Colonic mucosa (tissue), 4 donors: ENCODE results near the gene DNMT1. TPM values are rescaled to one million over a fixed set of nuclear protein-coding genes. Genes with fewer than 3 reads are reported as not detected.

ENCODE experiments used
- DNase-seq: peaks from one replicate; pipeline ENCODE4 v3.0.0-alpha.2; 2020
- H3K27ac ChIP-seq: fragments of 200-600 bp; one replicate; pipeline ENCODE4 v1.8.0; 2021
- H3K27me3 ChIP-seq: fragments of 200-600 bp; one replicate; pipeline ENCODE4 v1.8.0; 2021
- H3K36me3 ChIP-seq: fragments of 200-600 bp; one replicate; pipeline ENCODE4 v1.8.0; 2021
- H3K4me1 ChIP-seq: fragments of 200-600 bp; one replicate; pipeline ENCODE4 v1.8.0; 2021; ENCODE audit warnings: mild to moderate bottlenecking
- H3K4me3 ChIP-seq: fragments of 200-600 bp; one replicate; pipeline ENCODE4 v1.8.0; 2021
- H3K9ac ChIP-seq, 2 donors: one replicate each; pipeline ENCODE4 v1.7.0; 2013; ENCODE audit warnings: control low read depth in 2 of 2, low read depth in 2 of 2, low read length in 2 of 2
- H3K9me3 ChIP-seq: fragments of 200-600 bp; one replicate; pipeline ENCODE4 v1.8.0; 2021
- intact Hi-C: fragments of 100-400 bp; cut with DNase I; formaldehyde crosslinking; loops from one replicate; pipeline ENCODE4 v1.14.1; 2022
- microRNA-seq: library from miRNA; unstranded; fragments of <30 nt; microRNA quantifications from one replicate; pipeline ENCODE4, GENCODE V29; 2019
- total RNA-seq, 2 donors: library from RNA; stranded (reverse); fragmentation: NEBNext Ultra II Directional in 1 of 2; extraction: Animal tissue kit (Norgen Biotek cat#: 25700) in 1 of 2; gene quantifications; one replicate each; pipeline ENCODE4 v1.2.1, GENCODE V29; 2021
- TF ChIP-seq, protein P1 (sequence below): fragments of 200-600 bp; IDR thresholded peaks from one replicate; pipeline ENCODE4 v1.8.0; 2022; ENCODE audit warnings: antibody characterized with exemption, mild to moderate bottlenecking
- donor health status: healthy.
- donor health status: DM: no; HTN: no; CAD: no.
- donor health status: DM: no; HTN: no; CAD: no.

The DNMT1 gene
- total RNA-seq, 2 donors from 2014 or later, result 36.3 to 139 TPM

DNA sequence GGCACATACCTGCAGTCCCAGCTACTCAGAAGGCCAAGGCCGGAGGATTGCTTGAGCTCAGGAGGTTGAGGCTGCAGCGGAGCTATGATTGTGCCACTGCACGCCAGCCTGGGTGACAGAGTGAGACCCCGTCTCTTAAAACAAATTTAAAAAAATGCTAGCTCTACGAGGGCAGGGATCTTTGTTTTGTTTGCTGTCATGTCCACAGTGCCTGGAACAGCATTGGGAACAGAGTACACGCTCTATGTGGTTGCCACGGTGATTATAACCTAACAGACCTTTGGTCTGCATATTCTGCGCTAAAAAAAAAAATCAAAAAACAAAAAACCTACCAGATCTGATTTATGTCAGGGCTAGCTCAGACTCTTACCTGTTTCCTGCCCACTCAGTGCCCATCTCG is 110.8 kb downstream of the DNMT1 start:
- TF ChIP-seq, protein P1, sequence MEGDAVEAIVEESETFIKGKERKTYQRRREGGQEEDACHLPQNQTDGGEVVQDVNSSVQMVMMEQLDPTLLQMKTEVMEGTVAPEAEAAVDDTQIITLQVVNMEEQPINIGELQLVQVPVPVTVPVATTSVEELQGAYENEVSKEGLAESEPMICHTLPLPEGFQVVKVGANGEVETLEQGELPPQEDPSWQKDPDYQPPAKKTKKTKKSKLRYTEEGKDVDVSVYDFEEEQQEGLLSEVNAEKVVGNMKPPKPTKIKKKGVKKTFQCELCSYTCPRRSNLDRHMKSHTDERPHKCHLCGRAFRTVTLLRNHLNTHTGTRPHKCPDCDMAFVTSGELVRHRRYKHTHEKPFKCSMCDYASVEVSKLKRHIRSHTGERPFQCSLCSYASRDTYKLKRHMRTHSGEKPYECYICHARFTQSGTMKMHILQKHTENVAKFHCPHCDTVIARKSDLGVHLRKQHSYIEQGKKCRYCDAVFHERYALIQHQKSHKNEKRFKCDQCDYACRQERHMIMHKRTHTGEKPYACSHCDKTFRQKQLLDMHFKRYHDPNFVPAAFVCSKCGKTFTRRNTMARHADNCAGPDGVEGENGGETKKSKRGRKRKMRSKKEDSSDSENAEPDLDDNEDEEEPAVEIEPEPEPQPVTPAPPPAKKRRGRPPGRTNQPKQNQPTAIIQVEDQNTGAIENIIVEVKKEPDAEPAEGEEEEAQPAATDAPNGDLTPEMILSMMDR, result no peak
- no peaks in the 10 kb centered on the region for H3K4me1 ChIP-seq
- no peak overlapping the region for H3K9ac ChIP-seq
- no peaks in the 10 kb centered on the region for H3K36me3 ChIP-seq
- H3K4me3 ChIP-seq, result no peak overlapping the region
- no peaks in the 10 kb centered on the region for H3K9me3 ChIP-seq
- H3K27me3 ChIP-seq, result no peaks in the 10 kb centered on the region
- H3K27ac ChIP-seq, result no peak overlapping the region
- intact Hi-C loops, result no loop called here
- no peak for DNase-seq

Small RNAs within 50 kb of the gene (microRNA-seq; reads per million reads assigned to microRNA genes)
- gene MIR4322, result not detected

Other genes with a start within 250 kb of the DNMT1 start
- 1 to 10 TPM; 2.4 to 5.5 TPM for gene COL5A3, start 184.4 kb downstream of the DNMT1 start, total RNA-seq
- under 1 TPM in 1 of 2 donors, not detected in 1; 0.24 TPM for gene RDH8, start 181.5 kb downstream of the DNMT1 start, total RNA-seq
- 10 to 100 TPM; 15.1 to 21.3 TPM for gene SHFL, start 108.6 kb downstream of the DNMT1 start, total RNA-seq
- under 1 TPM in 1 of 2 donors, not detected in 1; 0.21 TPM for gene ANGPTL6, start 92.3 kb downstream of the DNMT1 start, total RNA-seq
- gene PPAN, start 88.6 kb downstream of the DNMT1 start, total RNA-seq, result 10 to 100 TPM; 21.6 to 53.8 TPM
- 10 to 100 TPM in 1 of 2 donors, 1 to 10 TPM in 1; 7.6 to 16.7 TPM for gene P2RY11, start 83.3 kb downstream of the DNMT1 start, total RNA-seq
- 100 to 1,000 TPM; 141 to 202 TPM for gene EIF3G, start 75.1 kb downstream of the DNMT1 start, total RNA-seq
- 1 to 10 TPM; 2.4 to 5.2 TPM for gene S1PR2, start 36.4 kb upstream of the DNMT1 start, total RNA-seq
- gene MRPL4, start 57.3 kb upstream of the DNMT1 start, total RNA-seq, result 100 to 1,000 TPM in 1 of 2 donors, 10 to 100 TPM in 1; 48.9 to 116 TPM
- gene ICAM1, start 76.2 kb upstream of the DNMT1 start, total RNA-seq, result 10 to 100 TPM in 1 of 2 donors, 1 to 10 TPM in 1; 3.5 to 13.1 TPM
- gene ICAM4, start 92.0 kb upstream of the DNMT1 start, total RNA-seq, result under 1 TPM; 0.19 to 0.37 TPM
- gene ICAM5, start 95.0 kb upstream of the DNMT1 start, total RNA-seq, result 1 to 10 TPM in 1 of 2 donors, under 1 TPM in 1; 0.74 to 1.3 TPM
- 1 to 10 TPM in 1 of 2 donors, under 1 TPM in 1; 0.96 to 5.1 TPM for gene ZGLP1, start 114.9 kb upstream of the DNMT1 start, total RNA-seq
- gene FDX2, start 121.1 kb upstream of the DNMT1 start, total RNA-seq, result 10 to 100 TPM; 10.7 to 19.8 TPM
- gene RAVER1, start 138.6 kb upstream of the DNMT1 start, total RNA-seq, result 100 to 1,000 TPM in 1 of 2 donors, 10 to 100 TPM in 1; 67.1 to 101 TPM
- gene ICAM3, start 144.7 kb upstream of the DNMT1 start, total RNA-seq, result 10 to 100 TPM; 27.2 to 31.8 TPM
- 100 to 1,000 TPM in 1 of 2 donors, 10 to 100 TPM in 1; 76.3 to 148 TPM for gene TYK2, start 185.6 kb upstream of the DNMT1 start, total RNA-seq
- 100 to 1,000 TPM; 128 to 286 TPM for gene CDC37, start 208.6 kb upstream of the DNMT1 start, total RNA-seq
- gene PDE4A, start 225.6 kb upstream of the DNMT1 start, total RNA-seq, result 10 to 100 TPM in 1 of 2 donors, 1 to 10 TPM in 1; 8.6 to 13.8 TPM